ENCODE measurements around the gene SH3RF3.

The SH3RF3 gene

GRCh38 chr2:109185338-109185737 is 56.3 kb downstream of the SH3RF3 start:
- peak overlapping the region; percentile 67 for H3K27ac ChIP-seq
- TF ChIP-seq, protein P1, sequence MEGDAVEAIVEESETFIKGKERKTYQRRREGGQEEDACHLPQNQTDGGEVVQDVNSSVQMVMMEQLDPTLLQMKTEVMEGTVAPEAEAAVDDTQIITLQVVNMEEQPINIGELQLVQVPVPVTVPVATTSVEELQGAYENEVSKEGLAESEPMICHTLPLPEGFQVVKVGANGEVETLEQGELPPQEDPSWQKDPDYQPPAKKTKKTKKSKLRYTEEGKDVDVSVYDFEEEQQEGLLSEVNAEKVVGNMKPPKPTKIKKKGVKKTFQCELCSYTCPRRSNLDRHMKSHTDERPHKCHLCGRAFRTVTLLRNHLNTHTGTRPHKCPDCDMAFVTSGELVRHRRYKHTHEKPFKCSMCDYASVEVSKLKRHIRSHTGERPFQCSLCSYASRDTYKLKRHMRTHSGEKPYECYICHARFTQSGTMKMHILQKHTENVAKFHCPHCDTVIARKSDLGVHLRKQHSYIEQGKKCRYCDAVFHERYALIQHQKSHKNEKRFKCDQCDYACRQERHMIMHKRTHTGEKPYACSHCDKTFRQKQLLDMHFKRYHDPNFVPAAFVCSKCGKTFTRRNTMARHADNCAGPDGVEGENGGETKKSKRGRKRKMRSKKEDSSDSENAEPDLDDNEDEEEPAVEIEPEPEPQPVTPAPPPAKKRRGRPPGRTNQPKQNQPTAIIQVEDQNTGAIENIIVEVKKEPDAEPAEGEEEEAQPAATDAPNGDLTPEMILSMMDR (conservative IDR thresholded peaks at IDR 0.05) = no peak

GRCh38 chr2:109185821-109186570 is 57.0 kb downstream of the SH3RF3 start:
- peak overlapping the region; percentile 67 for H3K27ac ChIP-seq
- TF ChIP-seq, protein P1 (conservative IDR thresholded peaks at IDR 0.05) = no peak

DNA sequence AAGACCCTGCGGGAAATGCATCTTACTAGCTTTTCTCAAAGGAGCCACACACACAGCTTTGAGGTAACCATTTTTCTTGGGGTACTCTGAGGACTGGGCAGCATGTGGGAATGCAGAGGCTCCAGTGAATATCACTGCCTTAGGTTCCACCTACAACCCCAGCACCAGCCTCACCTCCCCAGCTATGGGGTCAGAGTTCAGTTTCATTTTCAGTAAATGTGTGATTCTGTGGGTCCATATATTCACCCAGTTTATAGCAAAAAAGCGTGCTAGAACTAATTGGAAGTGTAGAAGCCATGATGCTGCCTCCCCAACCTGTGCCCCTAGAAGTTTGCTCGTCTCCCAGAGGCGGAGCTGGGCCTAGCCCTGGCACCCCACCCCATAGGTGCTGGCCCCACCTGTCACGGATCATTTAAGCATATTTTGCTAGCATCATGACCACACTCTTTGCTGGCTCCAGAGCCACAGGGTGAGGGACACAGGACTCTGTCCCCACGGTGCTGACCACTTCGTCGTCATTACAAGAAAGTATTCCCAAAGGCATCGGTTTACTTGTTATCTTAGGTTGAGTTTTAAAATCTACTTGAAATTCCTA is 57.7 kb downstream of the SH3RF3 start:
- H3K27ac ChIP-seq = peak overlapping the region; percentile 67; the same call in 1 of the 2 replicates
- TF ChIP-seq, protein P1 (conservative IDR thresholded peaks at IDR 0.05) = no peak

GRCh38 chr2:109187711-109188495 is 58.9 kb downstream of the SH3RF3 start:
- H3K27ac ChIP-seq = no peak overlapping the region
- TF ChIP-seq, protein P1 (conservative IDR thresholded peaks at IDR 0.05) = no peak

GRCh38 chr2:109188496-109188890 is 59.5 kb downstream of the SH3RF3 start:
- H3K27ac ChIP-seq = no peak overlapping the region
- TF ChIP-seq, protein P1 (conservative IDR thresholded peaks at IDR 0.05) = no peak

- no peak overlapping the region for H3K27ac ChIP-seq
- TF ChIP-seq, protein P1 (conservative IDR thresholded peaks at IDR 0.05) = no peak
Measured at GRCh38 chr2:109188898-109189297, 59.9 kb downstream of the SH3RF3 start.

GRCh38 chr2:109189751-109190150 is 60.7 kb downstream of the SH3RF3 start:
- H3K27ac ChIP-seq = no peak overlapping the region
- TF ChIP-seq, protein P1 (conservative IDR thresholded peaks at IDR 0.05) = no peak
